IMR-90 (cell line): Measurements from ENCODE around the gene TANGO2. TPM values are rescaled to one million over a fixed set of nuclear protein-coding genes. Genes with fewer than 3 reads are reported as not detected.

Source experiments
- ATAC-seq: fragments of 200-7000 bp; cut with Tn5 transposase; 2 replicates; pipeline ENCODE4 v1.9.1; 2020; ENCODE audit warnings: low read depth, mild to moderate bottlenecking, moderate library complexity
- BruUV-seq: library from RNA; stranded (reverse); fragments of 400-500 nt; replicated peaks from 2 replicates; lab custom pipeline; 2021; lab: Mats Ljungman, UMichigan
- CTCF ChIA-PET: fragments of 300-600 bp; formaldehyde crosslinking; extraction: SDS; loops from one replicate; lab custom pipeline; 2021; ENCODE audit warnings: antibody characterized with exemption; lab: Yijun Ruan, JAX
- POLR2A ChIA-PET: fragments of 300-600 bp; sonication (Branson Sonifier 250); formaldehyde crosslinking; loops from one replicate; lab custom pipeline; 2022; ENCODE audit warnings: antibody characterized with exemption; ENCODE audit not compliant: unreplicated experiment; lab: Charles Lee
- DNase-seq: peaks from one replicate; pipeline ENCODE4 v3.0.0; 2013
- H2AFZ ChIP-seq: replicated peaks from 2 replicates; pipeline ENCODE3; 2013; ENCODE audit warnings: low read length, mild to moderate bottlenecking; ENCODE audit not compliant: poor library complexity
- H2AK5ac ChIP-seq: 2 replicates; pipeline ENCODE4 v1.6.1; 2013; ENCODE audit warnings: low read depth, low read length, inconsistent platforms
- H2AK9ac ChIP-seq: replicated peaks from 2 replicates; pipeline ENCODE3; 2013; ENCODE audit warnings: mild to moderate bottlenecking, low read depth, low read length, moderate library complexity; ENCODE audit not compliant: poor library complexity
- H2BK120ac ChIP-seq: 2 replicates; pipeline ENCODE4 v1.6.1; 2013; ENCODE audit warnings: low read depth, low read length, inconsistent platforms
- H2BK15ac ChIP-seq: 3 replicates; pipeline ENCODE4 v1.6.1; 2013; ENCODE audit warnings: low read depth, low read length, inconsistent platforms
- H2BK20ac ChIP-seq: 2 replicates; pipeline ENCODE4 v1.6.1; 2013; ENCODE audit warnings: low read depth, mild to moderate bottlenecking, inconsistent platforms, low read length, moderate library complexity
- H2BK5ac ChIP-seq: 2 replicates; pipeline ENCODE4 v1.6.1; 2013; ENCODE audit warnings: mild to moderate bottlenecking, low read depth, low read length, inconsistent platforms; ENCODE audit not compliant: poor library complexity, severe bottlenecking
- H3K14ac ChIP-seq: replicated peaks from 2 replicates; pipeline ENCODE4 v1.6.1; 2013; ENCODE audit warnings: low read depth, low read length, inconsistent platforms
- H3K18ac ChIP-seq: 2 replicates; pipeline ENCODE4 v1.6.1; 2013; ENCODE audit warnings: low read depth, low read length, control low read depth
- H3K23ac ChIP-seq: 2 replicates; pipeline ENCODE4 v1.6.1; 2013; ENCODE audit warnings: low read depth, low read length, inconsistent platforms
- H3K27ac ChIP-seq: 2 replicates; pipeline ENCODE4 v1.5.1; 2013; ENCODE audit warnings: mild to moderate bottlenecking, control low read depth, low read length; ENCODE audit not compliant: insufficient read depth
- H3K27me3 ChIP-seq: 2 replicates; pipeline ENCODE4 v1.6.1; 2013; ENCODE audit warnings: low read length; ENCODE audit not compliant: control insufficient read depth, insufficient read depth
- H3K36me3 ChIP-seq: 2 replicates; pipeline ENCODE4 v1.6.1; 2013; ENCODE audit warnings: low read length, mixed read lengths; ENCODE audit not compliant: control insufficient read depth, insufficient read depth
- H3K4ac ChIP-seq: 2 replicates; pipeline ENCODE4 v1.6.1; 2013; ENCODE audit warnings: low read depth, low read length, inconsistent platforms
- H3K4me1 ChIP-seq: 2 replicates; pipeline ENCODE4 v1.6.1; 2013; ENCODE audit warnings: low read length, mixed read lengths; ENCODE audit not compliant: control insufficient read depth, insufficient read depth
- H3K4me2 ChIP-seq: 2 replicates; pipeline ENCODE4 v1.6.1; 2013; ENCODE audit warnings: low read depth, mild to moderate bottlenecking, control low read depth, low read length, moderate library complexity
- H3K4me3 ChIP-seq: 2 replicates; pipeline ENCODE4 v1.5.1; 2013; ENCODE audit warnings: low read depth, mild to moderate bottlenecking, control low read depth, low read length, moderate library complexity; ENCODE audit not compliant: insufficient read depth
- H3K56ac ChIP-seq: 2 replicates; pipeline ENCODE4 v1.6.1; 2013; ENCODE audit warnings: low read length, inconsistent platforms; ENCODE audit not compliant: insufficient read depth; ENCODE audit errors: extremely low read depth
- H3K79me1 ChIP-seq, 2 experiments: 2 replicates each; pipeline ENCODE4 v1.6.1; 2013; ENCODE audit warnings: low read length in 2 of 2, inconsistent platforms in 1 of 2, low read depth in 1 of 2
- H3K9ac ChIP-seq: 2 replicates; pipeline ENCODE4 v1.6.1; 2013; ENCODE audit warnings: low read depth, low read length, control low read depth
- H3K9me1 ChIP-seq: 2 replicates; pipeline ENCODE4 v1.6.1; 2013; ENCODE audit warnings: low read length, inconsistent platforms; ENCODE audit not compliant: insufficient read depth
- H3K9me3 ChIP-seq: 2 replicates; pipeline ENCODE4 v1.6.1; 2013; ENCODE audit warnings: low read length; ENCODE audit not compliant: control insufficient read depth, insufficient read depth
- H4K20me1 ChIP-seq: 2 replicates; pipeline ENCODE4 v1.6.1; 2013; ENCODE audit warnings: low read length, inconsistent platforms; ENCODE audit not compliant: insufficient read depth
- H4K5ac ChIP-seq: 2 replicates; pipeline ENCODE4 v1.6.1; 2013; ENCODE audit warnings: mild to moderate bottlenecking, low read depth, low read length, control low read depth
- H4K8ac ChIP-seq, 2 experiments: 2 replicates each; pipeline ENCODE4 v1.6.1; 2013; ENCODE audit warnings: low read depth in 2 of 2, low read length in 2 of 2, control low read depth in 1 of 2, inconsistent platforms in 1 of 2
- H4K91ac ChIP-seq: 2 replicates; pipeline ENCODE4 v1.6.1; 2013; ENCODE audit warnings: low read depth, low read length, inconsistent platforms; ENCODE audit not compliant: insufficient read depth
- CHD1 ChIP-seq: IDR thresholded peaks from 2 replicates; pipeline ENCODE4 v1.6.1; 2012; ENCODE audit warnings: low read depth, low read length, improper control_type of control experiment
- CTCF ChIP-seq: conservative IDR thresholded peaks from 2 replicates; pipeline ENCODE4 v1.5.1; 2012; ENCODE audit warnings: mild to moderate bottlenecking, low read depth, low read length, improper control_type of control experiment
- MAZ ChIP-seq: IDR thresholded peaks from 2 replicates; pipeline ENCODE4 v1.6.1; 2012; ENCODE audit warnings: low read depth, mild to moderate bottlenecking, low read length, improper control_type of control experiment, moderate library complexity, borderline replicate concordance
- MXI1 ChIP-seq: IDR thresholded peaks from 2 replicates; pipeline ENCODE4 v1.6.1; 2012; ENCODE audit warnings: low read depth, mild to moderate bottlenecking, low read length, moderate library complexity, borderline replicate concordance
- RFX5 ChIP-seq: IDR thresholded peaks from 2 replicates; pipeline ENCODE4 v1.8.0; 2012; ENCODE audit warnings: low read depth, mild to moderate bottlenecking, low read length, moderate library complexity
- SMC3 ChIP-seq: fragments of 150-350 bp; IDR thresholded peaks from 2 replicates; pipeline ENCODE4 v1.6.1; 2016; ENCODE audit warnings: low read depth, mild to moderate bottlenecking, antibody characterized with exemption, low read length, moderate library complexity
- WGBS, 2 experiments: methylation state at CpG; one replicate each; pipeline versions ENCODE4 v1.1.5 to v1.1.7; 2013; ENCODE audit warnings: missing lambda C conversion rate in 2 of 2; ENCODE audit not compliant: insufficient read length in 1 of 2; ENCODE audit errors: extremely low coverage in 2 of 2; 5-methylcytosine and 5-hydroxymethylcytosine counted together
- dilution Hi-C: fragments of 300-500 bp; cut with HindIII; formaldehyde crosslinking; loops from one replicate; pipeline ENCODE4 v1.14.3; 2018; ENCODE audit warnings: low sequenced_read_pairs; ENCODE audit not compliant: unreplicated experiment
- in situ Hi-C: fragments of 300-500 bp; cut with MboI; formaldehyde crosslinking; loops from 3 replicates; pipeline ENCODE4 v1.14.3; 2019; ENCODE audit warnings: low sequenced_read_pairs, inconsistent platforms, mixed read lengths
- intact Hi-C: fragments of 100-400 bp; cut with micrococcal nuclease; formaldehyde crosslinking; loops from 2 replicates; pipeline ENCODE4 v1.10.0; 2022
- polyA plus RNA-seq, 3 experiments: library from polyadenylated mRNA; depleted of rRNA; stranded (reverse); fragments of >200 nt; gene quantifications; 2 replicates each; pipeline ENCODE4 v1.2.3, GENCODE V29; 2012; ENCODE audit warnings: low replicate concordance in 1 of 3
- total RNA-seq: library from RNA; depleted of rRNA; stranded (reverse); fragments of >200 nt; gene quantifications from 2 replicates; pipeline ENCODE4 v1.2.3, GENCODE V29; 2012
- TF ChIP-seq, protein P1 (sequence below): fragments of 150-350 bp; IDR thresholded peaks from 2 replicates; pipeline ENCODE4 v1.6.1; 2017; ENCODE audit warnings: mild to moderate bottlenecking, antibody characterized with exemption, low read length, low read depth
- TF ChIP-seq, protein P2 (sequence below): fragments of 150-350 bp; IDR thresholded peaks from 2 replicates; pipeline ENCODE4 v1.6.1; 2016; ENCODE audit warnings: low read depth, mild to moderate bottlenecking, low read length, moderate library complexity, borderline replicate concordance

Gene TANGO2
- total and polyA plus RNA-seq, 2 of the 4 experiments (the other 2 are of a cell fraction), result 45.1 to 75.1 TPM

DNA sequence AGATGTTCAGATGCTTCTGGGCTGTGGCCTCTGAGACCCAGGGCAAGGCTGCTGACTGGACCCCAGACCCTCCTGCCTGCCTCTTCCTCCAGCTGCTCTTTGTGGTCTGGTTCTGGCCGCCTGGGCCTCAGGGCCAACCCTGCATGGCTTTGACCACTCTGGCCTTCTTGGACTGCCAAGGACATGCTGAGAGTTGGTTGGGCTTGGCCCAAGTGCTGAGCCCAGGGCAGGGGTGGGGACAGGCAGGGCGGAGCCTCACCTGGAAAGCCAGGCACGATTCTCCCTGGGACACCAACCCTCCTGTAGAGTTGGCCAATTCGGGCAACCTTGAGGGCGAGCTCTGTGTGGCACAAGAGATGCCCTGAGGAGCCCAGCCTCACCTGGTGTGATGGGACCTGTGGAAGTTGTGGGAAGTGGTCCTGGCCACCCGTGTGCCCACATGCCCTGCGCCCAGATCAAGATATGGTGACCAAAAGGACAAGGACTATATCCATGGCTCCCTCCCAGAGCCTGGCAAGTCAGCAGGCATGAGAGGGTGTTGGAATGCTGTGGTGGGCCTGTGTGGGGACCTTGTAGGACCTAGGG lies 11.6 kb downstream of the TANGO2 start:
- Histone ChIP-seq H2AK5ac (no peak overlapping the region), H4K91ac (no peak overlapping the region), H2BK120ac (no peak overlapping the region), H3K4me3 (no peak overlapping the region), H3K27ac (no peak overlapping the region), H3K14ac (no peak overlapping the region), H3K27me3 (no peaks in the 10 kb centered on the region), H3K4me1 (peaks cover 3% of the 10 kb centered on the region; the same call in 1 of the 2 replicates), H2AFZ (no peak overlapping the region), H3K9me3 (no peaks in the 10 kb centered on the region), H3K4ac (no peak overlapping the region), H4K20me1 (peaks cover 66% of the 10 kb centered on the region), H2BK15ac (no peak overlapping the region), H2BK5ac (no peak overlapping the region), H3K56ac (no peak overlapping the region), H3K36me3 (peaks cover 21% of the 10 kb centered on the region), H3K79me1 (peaks cover 17 to 72% of the 10 kb centered on the region in 2 experiments; a peak in 3 of 4 replicates), H4K8ac (no peak overlapping the region), H3K9me1 (peaks cover 20% of the 10 kb centered on the region), H3K9ac (no peak overlapping the region), H2BK20ac (no peak overlapping the region), H4K5ac (no peak overlapping the region), H2AK9ac (no peak overlapping the region), H3K23ac (no peak overlapping the region), H3K18ac (no peak overlapping the region), H3K4me2 (no peak overlapping the region)
- no peak for ATAC-seq
- dilution Hi-C loops, result no loop called here
- no peak for TF ChIP-seq CTCF
- TF ChIP-seq RFX5, result no peak
- no peak for TF ChIP-seq MAZ
- no peak for TF ChIP-seq CHD1
- no peak for TF ChIP-seq SMC3
- TF ChIP-seq, protein P1, sequence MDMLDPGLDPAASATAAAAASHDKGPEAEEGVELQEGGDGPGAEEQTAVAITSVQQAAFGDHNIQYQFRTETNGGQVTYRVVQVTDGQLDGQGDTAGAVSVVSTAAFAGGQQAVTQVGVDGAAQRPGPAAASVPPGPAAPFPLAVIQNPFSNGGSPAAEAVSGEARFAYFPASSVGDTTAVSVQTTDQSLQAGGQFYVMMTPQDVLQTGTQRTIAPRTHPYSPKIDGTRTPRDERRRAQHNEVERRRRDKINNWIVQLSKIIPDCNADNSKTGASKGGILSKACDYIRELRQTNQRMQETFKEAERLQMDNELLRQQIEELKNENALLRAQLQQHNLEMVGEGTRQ, result no peak
- no peak for TF ChIP-seq MXI1
- TF ChIP-seq, protein P2, sequence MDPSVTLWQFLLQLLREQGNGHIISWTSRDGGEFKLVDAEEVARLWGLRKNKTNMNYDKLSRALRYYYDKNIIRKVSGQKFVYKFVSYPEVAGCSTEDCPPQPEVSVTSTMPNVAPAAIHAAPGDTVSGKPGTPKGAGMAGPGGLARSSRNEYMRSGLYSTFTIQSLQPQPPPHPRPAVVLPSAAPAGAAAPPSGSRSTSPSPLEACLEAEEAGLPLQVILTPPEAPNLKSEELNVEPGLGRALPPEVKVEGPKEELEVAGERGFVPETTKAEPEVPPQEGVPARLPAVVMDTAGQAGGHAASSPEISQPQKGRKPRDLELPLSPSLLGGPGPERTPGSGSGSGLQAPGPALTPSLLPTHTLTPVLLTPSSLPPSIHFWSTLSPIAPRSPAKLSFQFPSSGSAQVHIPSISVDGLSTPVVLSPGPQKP, result no peak
- DNase-seq, result no peak
- in situ Hi-C loops, result no loop called here
- ChIA-PET POLR2A (no interaction called here), CTCF (no interaction called here)
- BruUV-seq, result no TSS peak
- intact Hi-C loops, result no loop called here
- 95% methylated on average over 3 of the region's 7 CpGs; no CpG with 5 or more reads in 1 of the 2 experiments for WGBS, 2 experiments
